SJCRH30 (cell line): ENCODE results near the gene KCNIP1. TPM values are rescaled to one million over a fixed set of nuclear protein-coding genes. Genes with fewer than 3 reads are reported as not detected.

Source experiments
- DNase-seq, 2 experiments: peaks; one replicate each; pipeline ENCODE4 v3.0.0-alpha.2; 2015 to 2020
- H3K27ac ChIP-seq: fragments of 250-450 bp; sonication (Bioruptor Pico); 2 replicates; pipeline ENCODE4 v1.5.1; 2020; ENCODE audit warnings: mild to moderate bottlenecking, moderate library complexity
- H3K27me3 ChIP-seq: fragments of 250-450 bp; sonication (Bioruptor Pico); 2 replicates; pipeline ENCODE4 v1.5.1; 2020; ENCODE audit warnings: mild to moderate bottlenecking, moderate library complexity
- H3K36me3 ChIP-seq: fragments of 250-450 bp; sonication (Bioruptor Pico); 2 replicates; pipeline ENCODE4 v1.5.1; 2020; ENCODE audit warnings: mild to moderate bottlenecking, moderate library complexity
- H3K4me1 ChIP-seq: fragments of 250-450 bp; sonication (Bioruptor Pico); 2 replicates; pipeline ENCODE4 v1.5.1; 2020; ENCODE audit warnings: mild to moderate bottlenecking, moderate library complexity
- H3K4me3 ChIP-seq: fragments of 250-450 bp; sonication (Bioruptor Pico); 2 replicates; pipeline ENCODE4 v1.5.1; 2020; ENCODE audit warnings: mild to moderate bottlenecking, moderate library complexity
- H3K9me3 ChIP-seq: fragments of 250-450 bp; sonication (Bioruptor Pico); replicated peaks from 2 replicates; pipeline ENCODE4 v1.5.1; 2020; ENCODE audit warnings: mild to moderate bottlenecking, moderate library complexity
- total RNA-seq: library from RNA; depleted of rRNA; stranded (reverse); fragments of >200 nt; shearing (Covaris generic); gene quantifications from 2 replicates; pipeline ENCODE4 v1.2.3, GENCODE V29; 2014

The KCNIP1 gene
- total RNA-seq, 1 experiment from 2014 or later: 0.81 TPM

- H3K4me1 ChIP-seq: no peaks in the 10 kb centered on the region
- no peaks in the 10 kb centered on the region for H3K36me3 ChIP-seq
- no peak overlapping the region for H3K4me3 ChIP-seq
- no peak for DNase-seq
- peaks cover 6% of the 10 kb centered on the region; the same call in 1 of the 2 replicates for H3K27me3 ChIP-seq
- no peak overlapping the region for H3K27ac ChIP-seq
- no peaks in the 10 kb centered on the region for H3K9me3 ChIP-seq
Observed at GRCh38 chr5:170509348-170509660, 5.5 kb downstream of the KCNIP1 start.

GRCh38 chr5:170510126-170510525 lies 6.3 kb downstream of the KCNIP1 start:
- no peak for DNase-seq

GRCh38 chr5:170510559-170510958 lies 6.7 kb downstream of the KCNIP1 start:
- Histone ChIP-seq H3K4me3 (no peak overlapping the region), H3K36me3 (no peaks in the 10 kb centered on the region), H3K27ac (no peak overlapping the region), H3K27me3 (no peaks in the 10 kb centered on the region), H3K4me1 (no peaks in the 10 kb centered on the region), H3K9me3 (no peaks in the 10 kb centered on the region)
- DNase-seq: no peak

More at GRCh38 chr5:170510126-170510525, 6.3 kb downstream of the KCNIP1 start:
- no peaks in the 10 kb centered on the region for H3K36me3 ChIP-seq
- H3K27me3 ChIP-seq: peaks cover 3% of the 10 kb centered on the region; the same call in 1 of the 2 replicates
- H3K4me3 ChIP-seq: no peak overlapping the region
- H3K9me3 ChIP-seq: no peaks in the 10 kb centered on the region
- no peak overlapping the region for H3K27ac ChIP-seq
- H3K4me1 ChIP-seq: no peaks in the 10 kb centered on the region

GRCh38 chr5:170511551-170512258 lies 7.9 kb downstream of the KCNIP1 start:
- H3K36me3 ChIP-seq: no peaks in the 10 kb centered on the region
- no peaks in the 10 kb centered on the region for H3K4me1 ChIP-seq
- DNase-seq: no peak
- no peak overlapping the region for H3K4me3 ChIP-seq
- no peaks in the 10 kb centered on the region for H3K9me3 ChIP-seq
- no peaks in the 10 kb centered on the region for H3K27me3 ChIP-seq
- no peak overlapping the region for H3K27ac ChIP-seq

GRCh38 chr5:170513856-170514525 lies 10.2 kb downstream of the KCNIP1 start:
- H3K36me3 ChIP-seq: no peaks in the 10 kb centered on the region
- no peaks in the 10 kb centered on the region for H3K9me3 ChIP-seq
- DNase-seq: no peak
- H3K4me1 ChIP-seq: no peaks in the 10 kb centered on the region
- no peaks in the 10 kb centered on the region for H3K27me3 ChIP-seq
- no peak overlapping the region for H3K4me3 ChIP-seq
- H3K27ac ChIP-seq: no peak overlapping the region

GRCh38 chr5:170517411-170517810 lies 13.6 kb downstream of the KCNIP1 start:
- Histone ChIP-seq H3K27me3 (no peaks in the 10 kb centered on the region), H3K4me3 (no peak overlapping the region), H3K9me3 (no peaks in the 10 kb centered on the region), H3K27ac (no peak overlapping the region), H3K36me3 (no peaks in the 10 kb centered on the region), H3K4me1 (peaks cover 8% of the 10 kb centered on the region)
- DNase-seq: no peak

- Histone ChIP-seq H3K4me3 (no peak overlapping the region), H3K4me1 (peaks cover 13% of the 10 kb centered on the region)
- no peak for DNase-seq
Observed at GRCh38 chr5:170518277-170518676, 14.5 kb downstream of the KCNIP1 start.

GRCh38 chr5:170519549-170519948 lies 15.7 kb downstream of the KCNIP1 start:
- no peaks in the 10 kb centered on the region for H3K36me3 ChIP-seq

More at GRCh38 chr5:170518277-170518676, 14.5 kb downstream of the KCNIP1 start:
- Histone ChIP-seq H3K27me3 (no peaks in the 10 kb centered on the region), H3K36me3 (no peaks in the 10 kb centered on the region), H3K27ac (no peak overlapping the region), H3K9me3 (no peaks in the 10 kb centered on the region)

GRCh38 chr5:170520372-170520771 lies 16.6 kb downstream of the KCNIP1 start:
- H3K9me3 ChIP-seq: no peaks in the 10 kb centered on the region
- H3K27me3 ChIP-seq: no peaks in the 10 kb centered on the region
- H3K4me1 ChIP-seq: peaks cover 13% of the 10 kb centered on the region
- DNase-seq: no peak
- no peak overlapping the region for H3K27ac ChIP-seq
- no peaks in the 10 kb centered on the region for H3K36me3 ChIP-seq
- no peak overlapping the region for H3K4me3 ChIP-seq

More at GRCh38 chr5:170519549-170519948, 15.7 kb downstream of the KCNIP1 start:
- no peak overlapping the region for H3K4me3 ChIP-seq
- H3K4me1 ChIP-seq: peaks cover 13% of the 10 kb centered on the region
- H3K9me3 ChIP-seq: no peaks in the 10 kb centered on the region
- no peaks in the 10 kb centered on the region for H3K27me3 ChIP-seq
- no peak for DNase-seq
- H3K27ac ChIP-seq: no peak overlapping the region

GRCh38 chr5:170522211-170523141 lies 18.7 kb downstream of the KCNIP1 start:
- peak; percentile 60 to 64 for DNase-seq
- H3K9me3 ChIP-seq: no peaks in the 10 kb centered on the region
- no peaks in the 10 kb centered on the region for H3K36me3 ChIP-seq
- no peak overlapping the region for H3K4me3 ChIP-seq
- H3K27me3 ChIP-seq: no peaks in the 10 kb centered on the region
- peak overlapping the region; percentile 78 for H3K27ac ChIP-seq
- H3K4me1 ChIP-seq: peaks cover 13% of the 10 kb centered on the region

GRCh38 chr5:170523142-170523551 lies 19.3 kb downstream of the KCNIP1 start:
- Histone ChIP-seq H3K4me1 (peaks cover 13% of the 10 kb centered on the region), H3K27ac (peak overlapping the region; percentile 78), H3K9me3 (no peaks in the 10 kb centered on the region), H3K27me3 (no peaks in the 10 kb centered on the region), H3K36me3 (no peaks in the 10 kb centered on the region), H3K4me3 (no peak overlapping the region)
- DNase-seq: peak in 1 of 2 experiments; percentile 34

- H3K27ac ChIP-seq: no peak overlapping the region
- H3K27me3 ChIP-seq: no peaks in the 10 kb centered on the region
- no peaks in the 10 kb centered on the region for H3K9me3 ChIP-seq
- H3K36me3 ChIP-seq: no peaks in the 10 kb centered on the region
- H3K4me3 ChIP-seq: no peak overlapping the region
- DNase-seq: no peak
- H3K4me1 ChIP-seq: peaks cover 13% of the 10 kb centered on the region
Observed at GRCh38 chr5:170523830-170524229, 20.0 kb downstream of the KCNIP1 start.

- Histone ChIP-seq H3K27me3 (no peaks in the 10 kb centered on the region), H3K9me3 (no peaks in the 10 kb centered on the region), H3K36me3 (no peaks in the 10 kb centered on the region), H3K4me3 (no peak overlapping the region), H3K4me1 (peaks cover 13% of the 10 kb centered on the region), H3K27ac (no peak overlapping the region)
- no peak for DNase-seq
Observed at GRCh38 chr5:170524576-170524975, 20.8 kb downstream of the KCNIP1 start.

GRCh38 chr5:170525470-170526211 lies 21.8 kb downstream of the KCNIP1 start:
- Histone ChIP-seq H3K27me3 (no peaks in the 10 kb centered on the region), H3K36me3 (no peaks in the 10 kb centered on the region), H3K4me1 (peaks cover 13% of the 10 kb centered on the region), H3K9me3 (no peaks in the 10 kb centered on the region), H3K27ac (no peak overlapping the region), H3K4me3 (no peak overlapping the region)
- DNase-seq: no peak
